ENCODE measurements around the gene RUFY1.

- TF ChIP-seq, protein P1, sequence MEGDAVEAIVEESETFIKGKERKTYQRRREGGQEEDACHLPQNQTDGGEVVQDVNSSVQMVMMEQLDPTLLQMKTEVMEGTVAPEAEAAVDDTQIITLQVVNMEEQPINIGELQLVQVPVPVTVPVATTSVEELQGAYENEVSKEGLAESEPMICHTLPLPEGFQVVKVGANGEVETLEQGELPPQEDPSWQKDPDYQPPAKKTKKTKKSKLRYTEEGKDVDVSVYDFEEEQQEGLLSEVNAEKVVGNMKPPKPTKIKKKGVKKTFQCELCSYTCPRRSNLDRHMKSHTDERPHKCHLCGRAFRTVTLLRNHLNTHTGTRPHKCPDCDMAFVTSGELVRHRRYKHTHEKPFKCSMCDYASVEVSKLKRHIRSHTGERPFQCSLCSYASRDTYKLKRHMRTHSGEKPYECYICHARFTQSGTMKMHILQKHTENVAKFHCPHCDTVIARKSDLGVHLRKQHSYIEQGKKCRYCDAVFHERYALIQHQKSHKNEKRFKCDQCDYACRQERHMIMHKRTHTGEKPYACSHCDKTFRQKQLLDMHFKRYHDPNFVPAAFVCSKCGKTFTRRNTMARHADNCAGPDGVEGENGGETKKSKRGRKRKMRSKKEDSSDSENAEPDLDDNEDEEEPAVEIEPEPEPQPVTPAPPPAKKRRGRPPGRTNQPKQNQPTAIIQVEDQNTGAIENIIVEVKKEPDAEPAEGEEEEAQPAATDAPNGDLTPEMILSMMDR (conservative IDR thresholded peaks at IDR 0.05), result no peak
- TF ChIP-seq EZH2 (IDR thresholded peaks at IDR 0.05; ENCODE audit: low read depth), result no peak
Measured at GRCh38 chr5:179623906-179624741, 73.8 kb downstream of the RUFY1 start.

Data from PC-9 (cell line).